Ishikawa (cell line): Measurements from ENCODE around the gene DDX17.

Experiments used
- CREB1 ChIP-seq: IDR thresholded peaks from 2 replicates; pipeline ENCODE4 v1.6.1; 2012; ENCODE audit warnings: low read depth
- EP300 ChIP-seq: IDR thresholded peaks from 2 replicates; pipeline ENCODE4 v1.6.1; 2012; ENCODE audit warnings: borderline replicate concordance
- FOXM1 ChIP-seq: IDR thresholded peaks from 2 replicates; pipeline ENCODE4 v1.6.1; 2012; ENCODE audit warnings: low read depth, borderline replicate concordance
- NFIC ChIP-seq: IDR thresholded peaks from 2 replicates; pipeline ENCODE4 v1.6.1; 2012
- RAD21 ChIP-seq: IDR thresholded peaks from 2 replicates; pipeline ENCODE4 v1.6.1; 2012; ENCODE audit warnings: low read depth
- TAF1 ChIP-seq: IDR thresholded peaks from 2 replicates; pipeline ENCODE4 v1.6.1; 2012; ENCODE audit warnings: low read depth, mild to moderate bottlenecking
- TEAD4 ChIP-seq: IDR thresholded peaks from 2 replicates; pipeline ENCODE4 v1.6.1; 2012
- YY1 ChIP-seq: IDR thresholded peaks from 2 replicates; pipeline ENCODE4 v1.6.1; 2012; ENCODE audit warnings: low read depth
- TF ChIP-seq, protein P1 (sequence below): IDR thresholded peaks from 2 replicates; pipeline ENCODE4 v1.6.1; 2012; ENCODE audit warnings: low read depth, mild to moderate bottlenecking
- TF ChIP-seq, protein P2 (sequence below): IDR thresholded peaks from 2 replicates; pipeline ENCODE4 v1.6.1; 2012
- TF ChIP-seq, protein P3 (sequence below): IDR thresholded peaks from 2 replicates; pipeline ENCODE4 v1.6.1; 2012

DNA sequence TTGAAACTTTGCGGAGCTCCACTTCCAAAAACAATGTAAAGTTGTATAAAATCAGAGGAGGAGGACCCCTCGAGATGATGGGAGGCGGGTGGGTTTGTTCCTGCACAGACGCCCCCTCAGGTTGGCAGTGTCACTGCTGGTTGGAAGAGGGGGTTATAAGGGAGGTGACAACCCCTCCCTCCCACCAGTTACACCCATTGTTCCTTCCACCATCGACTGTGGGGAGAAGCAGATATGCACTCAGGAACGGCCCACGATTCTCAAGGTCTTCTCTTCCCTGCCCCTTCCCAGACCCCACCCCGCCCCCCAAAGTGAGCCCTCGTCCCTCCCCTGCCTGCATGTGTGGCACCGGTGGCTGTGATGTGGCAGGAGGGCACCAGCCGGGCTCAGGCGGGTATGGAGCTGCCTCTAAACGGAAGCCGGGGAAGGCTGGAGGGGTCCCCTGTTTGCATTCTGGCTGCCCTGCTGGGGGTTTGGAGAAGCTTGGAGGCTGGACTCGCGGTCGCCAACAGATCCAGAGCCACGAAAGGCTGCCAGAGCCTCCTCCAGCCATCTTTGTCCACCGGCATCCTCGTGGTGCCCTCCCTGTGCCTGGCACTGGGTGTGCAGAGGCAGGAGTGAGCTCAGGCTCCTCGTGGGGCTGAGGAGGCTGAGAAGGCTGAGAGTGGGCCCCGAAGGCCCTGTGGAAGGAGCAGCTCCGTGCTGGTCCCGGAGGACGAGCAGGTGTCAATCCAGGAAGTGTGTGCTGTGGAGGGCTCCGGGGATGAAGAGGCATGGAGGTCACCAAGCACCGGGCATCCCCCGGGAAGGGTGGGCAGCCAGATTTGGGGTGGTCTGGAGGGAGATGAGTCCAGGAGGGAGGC is 37.4 kb downstream of the DDX17 start:
- TF ChIP-seq TAF1 (no peak), EP300 (no peak), FOXM1 (no peak), RAD21 (no peak), NFIC (no peak), YY1 (no peak), TEAD4 (no peak), CREB1 (no peak)
- TF ChIP-seq, protein P1, sequence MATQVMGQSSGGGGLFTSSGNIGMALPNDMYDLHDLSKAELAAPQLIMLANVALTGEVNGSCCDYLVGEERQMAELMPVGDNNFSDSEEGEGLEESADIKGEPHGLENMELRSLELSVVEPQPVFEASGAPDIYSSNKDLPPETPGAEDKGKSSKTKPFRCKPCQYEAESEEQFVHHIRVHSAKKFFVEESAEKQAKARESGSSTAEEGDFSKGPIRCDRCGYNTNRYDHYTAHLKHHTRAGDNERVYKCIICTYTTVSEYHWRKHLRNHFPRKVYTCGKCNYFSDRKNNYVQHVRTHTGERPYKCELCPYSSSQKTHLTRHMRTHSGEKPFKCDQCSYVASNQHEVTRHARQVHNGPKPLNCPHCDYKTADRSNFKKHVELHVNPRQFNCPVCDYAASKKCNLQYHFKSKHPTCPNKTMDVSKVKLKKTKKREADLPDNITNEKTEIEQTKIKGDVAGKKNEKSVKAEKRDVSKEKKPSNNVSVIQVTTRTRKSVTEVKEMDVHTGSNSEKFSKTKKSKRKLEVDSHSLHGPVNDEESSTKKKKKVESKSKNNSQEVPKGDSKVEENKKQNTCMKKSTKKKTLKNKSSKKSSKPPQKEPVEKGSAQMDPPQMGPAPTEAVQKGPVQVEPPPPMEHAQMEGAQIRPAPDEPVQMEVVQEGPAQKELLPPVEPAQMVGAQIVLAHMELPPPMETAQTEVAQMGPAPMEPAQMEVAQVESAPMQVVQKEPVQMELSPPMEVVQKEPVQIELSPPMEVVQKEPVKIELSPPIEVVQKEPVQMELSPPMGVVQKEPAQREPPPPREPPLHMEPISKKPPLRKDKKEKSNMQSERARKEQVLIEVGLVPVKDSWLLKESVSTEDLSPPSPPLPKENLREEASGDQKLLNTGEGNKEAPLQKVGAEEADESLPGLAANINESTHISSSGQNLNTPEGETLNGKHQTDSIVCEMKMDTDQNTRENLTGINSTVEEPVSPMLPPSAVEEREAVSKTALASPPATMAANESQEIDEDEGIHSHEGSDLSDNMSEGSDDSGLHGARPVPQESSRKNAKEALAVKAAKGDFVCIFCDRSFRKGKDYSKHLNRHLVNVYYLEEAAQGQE: no peak
- TF ChIP-seq, protein P2, sequence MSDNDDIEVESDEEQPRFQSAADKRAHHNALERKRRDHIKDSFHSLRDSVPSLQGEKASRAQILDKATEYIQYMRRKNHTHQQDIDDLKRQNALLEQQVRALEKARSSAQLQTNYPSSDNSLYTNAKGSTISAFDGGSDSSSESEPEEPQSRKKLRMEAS: no peak
- TF ChIP-seq, protein P3, sequence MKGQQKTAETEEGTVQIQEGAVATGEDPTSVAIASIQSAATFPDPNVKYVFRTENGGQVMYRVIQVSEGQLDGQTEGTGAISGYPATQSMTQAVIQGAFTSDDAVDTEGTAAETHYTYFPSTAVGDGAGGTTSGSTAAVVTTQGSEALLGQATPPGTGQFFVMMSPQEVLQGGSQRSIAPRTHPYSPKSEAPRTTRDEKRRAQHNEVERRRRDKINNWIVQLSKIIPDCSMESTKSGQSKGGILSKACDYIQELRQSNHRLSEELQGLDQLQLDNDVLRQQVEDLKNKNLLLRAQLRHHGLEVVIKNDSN: no peak
